HCT116 (cell line): Measurements from ENCODE around the gene CFAP97D1. TPM values are rescaled to one million over a fixed set of nuclear protein-coding genes. Genes with fewer than 3 reads are reported as not detected.

Source experiments
- ATAC-seq: fragments of 200-7000 bp; cut with Tn5 transposase; 2 replicates; pipeline ENCODE4 v1.9.1; 2020; ENCODE audit warnings: mild to moderate bottlenecking, moderate library complexity
- BruUV-seq: library from RNA; stranded (reverse); fragments of 400-500 nt; replicated peaks from 2 replicates; lab custom pipeline; 2021; lab: Mats Ljungman, UMichigan
- CTCF ChIA-PET: fragments of 300-600 bp; sonication (Branson Sonifier 250); formaldehyde crosslinking; loops from one replicate; lab custom pipeline; 2021; ENCODE audit warnings: antibody characterized with exemption; lab: Charles Lee
- POLR2A ChIA-PET: fragments of 300-600, 350-600 bp; sonication (Branson Sonifier 250); formaldehyde crosslinking; loops from one replicate; lab custom pipeline; 2021; ENCODE audit warnings: antibody characterized with exemption; lab: Charles Lee
- RAD21 ChIA-PET, 2 experiments: fragments of 300-600 bp; sonication (Branson Sonifier 250); formaldehyde crosslinking; loops; one replicate each; lab custom pipeline; 2023; ENCODE audit warnings: low total read pairs in 2 of 2; ENCODE audit not compliant: uncharacterized antibody in 2 of 2, unreplicated experiment in 2 of 2, low non-redundant PET in 1 of 2; lab: Charles Lee
- DNase-seq: peaks from one replicate; pipeline ENCODE4 v3.0.0-alpha.2; 2010; ENCODE audit warnings: low read depth, low spot score
- H2AFZ ChIP-seq: fragments of 200-600 bp; shearing (Covaris generic), sonication (generic); 2 replicates; pipeline ENCODE4 v1.6.1; 2017; ENCODE audit warnings: low read depth, mixed run types, mixed read lengths, antibody characterized with exemption, low read length; ENCODE audit not compliant: poor library complexity, severe bottlenecking
- H3K27ac ChIP-seq: 2 replicates; pipeline ENCODE4 v1.5.1; 2012; ENCODE audit warnings: low read depth, low read length
- H3K27me3 ChIP-seq: fragments of 200-600 bp; sonication (generic); 2 replicates; pipeline ENCODE4 v1.6.1; 2016; ENCODE audit warnings: mixed run types, low read length, mixed read lengths; ENCODE audit not compliant: insufficient read depth
- H3K36me3 ChIP-seq, 2 experiments: fragments of 200-500 bp in 1 of 2; fragments of 200-600 bp in 1 of 2; sonication (Bioruptor generic) in 1 of 2; sonication (generic) in 1 of 2; 2 replicates each; pipeline versions ENCODE4 v1.5.1 to v1.6.1; 2014 to 2016; ENCODE audit warnings: low read length in 2 of 2, inconsistent platforms in 1 of 2, mixed read lengths in 1 of 2, mixed run types in 1 of 2; ENCODE audit not compliant: insufficient read depth in 2 of 2, control insufficient read depth in 1 of 2
- H3K4me1 ChIP-seq, 2 experiments: fragments of 200-600 bp in 1 of 2; sonication (generic) in 1 of 2; 2 replicates each; pipeline versions ENCODE4 v1.5.1 to v1.6.1; 2012 to 2017; ENCODE audit warnings: low read length in 2 of 2, inconsistent platforms in 1 of 2, mild to moderate bottlenecking in 1 of 2, mixed read lengths in 1 of 2, mixed run types in 1 of 2, moderate library complexity in 1 of 2; ENCODE audit not compliant: insufficient read depth in 2 of 2, control insufficient read depth in 1 of 2
- H3K4me2 ChIP-seq: fragments of 200-600 bp; sonication (generic); 2 replicates; pipeline ENCODE4 v1.6.1; 2017; ENCODE audit warnings: mixed run types, low read length, mixed read lengths
- H3K4me3 ChIP-seq, 2 experiments: fragments of 200-600 bp in 1 of 2; sonication (generic) in 1 of 2; replicated peaks in 1 of 2; 2 replicates each; pipeline ENCODE4 v1.5.1; 2011 to 2016; ENCODE audit warnings: low read length in 2 of 2, control low read depth in 1 of 2, low read depth in 1 of 2, mild to moderate bottlenecking in 1 of 2, mixed read lengths in 1 of 2, mixed run types in 1 of 2
- H3K79me2 ChIP-seq: fragments of 200-600 bp; sonication (generic); 2 replicates; pipeline ENCODE4 v1.6.1; 2017; ENCODE audit warnings: mild to moderate bottlenecking, mixed run types, low read length, moderate library complexity, mixed read lengths; ENCODE audit not compliant: insufficient read depth
- H3K9ac ChIP-seq: fragments of 200-600 bp; sonication (generic); 2 replicates; pipeline ENCODE4 v1.6.1; 2016; ENCODE audit warnings: low read length, mixed read lengths
- H3K9me2 ChIP-seq: fragments of 200-600 bp; sonication (generic), shearing (Covaris generic); 2 replicates; pipeline ENCODE4 v1.6.1; 2017; ENCODE audit warnings: mixed run types, mild to moderate bottlenecking, moderate library complexity; ENCODE audit not compliant: insufficient read depth
- H3K9me3 ChIP-seq, 2 experiments: fragments of 200-500 bp in 1 of 2; fragments of 200-600 bp in 1 of 2; sonication (Bioruptor generic) in 1 of 2; sonication (generic) in 1 of 2; 2 replicates each; pipeline ENCODE4 v1.6.1; 2014 to 2017; ENCODE audit warnings: low read length in 2 of 2, mixed read lengths in 2 of 2, inconsistent platforms in 1 of 2, low read depth in 1 of 2, mild to moderate bottlenecking in 1 of 2, mixed run types in 1 of 2, moderate library complexity in 1 of 2; ENCODE audit not compliant: control insufficient read depth in 1 of 2, insufficient read depth in 1 of 2
- H4K20me1 ChIP-seq: fragments of 200-600 bp; sonication (generic), shearing (Covaris generic); 2 replicates; pipeline ENCODE4 v1.6.1; 2017; ENCODE audit warnings: mixed run types, mild to moderate bottlenecking, moderate library complexity; ENCODE audit not compliant: insufficient read depth
- CBX3 ChIP-seq: IDR thresholded peaks from 2 replicates; pipeline ENCODE4 v1.6.1; 2012; ENCODE audit warnings: low read depth
- CEBPB ChIP-seq: IDR thresholded peaks from 2 replicates; pipeline ENCODE4 v1.6.1; 2012; ENCODE audit warnings: low read depth
- EGR1 ChIP-seq: IDR thresholded peaks from 2 replicates; pipeline ENCODE4 v1.6.1; 2012; ENCODE audit warnings: low read depth
- ELF1 ChIP-seq: IDR thresholded peaks from 2 replicates; pipeline ENCODE4 v1.6.1; 2012; ENCODE audit warnings: low read depth, borderline replicate concordance
- EZH2phosphoT487 ChIP-seq: fragments of 200-600 bp; IDR thresholded peaks from 2 replicates; pipeline ENCODE4 v1.6.1; 2018; ENCODE audit warnings: antibody characterized with exemption, borderline replicate concordance
- FOSL1 ChIP-seq: IDR thresholded peaks from 2 replicates; pipeline ENCODE4 v1.6.1; 2012; ENCODE audit warnings: low read depth
- JUND ChIP-seq: IDR thresholded peaks from 2 replicates; pipeline ENCODE4 v1.6.1; 2012
- POLR2A ChIP-seq: IDR thresholded peaks from 2 replicates; pipeline ENCODE4 v1.7.0; 2011; ENCODE audit warnings: borderline replicate concordance; ENCODE audit not compliant: insufficient read depth, insufficient read length; ENCODE audit errors: extremely low read depth
- SIN3A ChIP-seq: IDR thresholded peaks from 2 replicates; pipeline ENCODE4 v1.6.1; 2012; ENCODE audit warnings: low read depth
- SP1 ChIP-seq: IDR thresholded peaks from 2 replicates; pipeline ENCODE4 v1.6.1; 2012; ENCODE audit warnings: low read depth
- ZNF274 ChIP-seq: fragments of 200-500 bp; sonication (Bioruptor generic); IDR thresholded peaks from 2 replicates; pipeline ENCODE4 v1.6.1; 2014; ENCODE audit warnings: mild to moderate bottlenecking, low read depth, low read length, inconsistent platforms
- intact Hi-C: fragments of 100-400 bp; cut with micrococcal nuclease; formaldehyde crosslinking; loops from 2 replicates; pipeline ENCODE4 v1.10.0; 2022
- total RNA-seq: library from RNA; stranded (reverse); gene quantifications from one replicate; pipeline ENCODE4 v1.2.1, GENCODE V29; 2021; ENCODE audit not compliant: unreplicated experiment
- TF ChIP-seq, protein P1 (sequence below), 3 experiments: fragments of 200-600 bp in 1 of 3; sonication (generic) in 1 of 3; IDR thresholded peaks in 2 of 3; conservative IDR thresholded peaks in 1 of 3; 2 replicates each; pipeline ENCODE4 v1.5.1; 2012 to 2017; ENCODE audit warnings: low read depth in 2 of 3, low read length in 2 of 3, antibody characterized with exemption in 1 of 3, borderline replicate concordance in 1 of 3, control low read depth in 1 of 3, mild to moderate bottlenecking in 1 of 3, mixed read lengths in 1 of 3, mixed run types in 1 of 3, moderate library complexity in 1 of 3; ENCODE audit not compliant: insufficient read depth in 1 of 3
- TF ChIP-seq, protein P2 (sequence below): IDR thresholded peaks from 2 replicates; pipeline ENCODE4 v1.6.1; 2012; ENCODE audit warnings: low read depth

Gene CFAP97D1
- total RNA-seq, 1 experiment from 2014 or later = 0.15 TPM

DNA sequence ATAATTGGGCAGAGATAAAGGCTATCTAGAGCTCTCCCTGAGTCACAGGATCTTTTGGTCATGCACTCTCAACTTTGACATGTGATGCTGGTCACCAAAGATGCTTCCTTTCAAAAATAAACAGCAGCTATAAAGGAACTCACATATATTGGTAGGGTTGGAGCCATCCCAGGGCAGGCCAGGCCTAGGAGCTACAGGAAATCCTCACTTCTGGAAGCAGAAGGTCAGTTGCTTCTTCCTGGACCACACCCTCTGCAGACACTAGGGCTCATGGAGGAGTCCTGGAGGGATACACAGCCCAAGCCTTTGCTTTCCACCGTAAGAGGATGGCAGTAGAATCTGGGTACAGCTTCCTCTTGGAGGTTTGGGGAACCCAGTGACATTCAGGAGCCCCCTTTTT lies 46.3 kb upstream of the CFAP97D1 start:
- no TSS peak for BruUV-seq
- intact Hi-C loops = no loop called here
- H3K4me3 ChIP-seq = no peak overlapping the region
- no peak overlapping the region for H3K27ac ChIP-seq
- CTCF ChIA-PET = no interaction called here
- DNase-seq = no peak
- no peak for TF ChIP-seq ZNF274
- no peak for TF ChIP-seq EGR1
- no peak for TF ChIP-seq FOSL1
- no peak for TF ChIP-seq POLR2A
- TF ChIP-seq SP1 = no peak
- no peak for TF ChIP-seq CEBPB
- no peak for TF ChIP-seq EZH2phosphoT487
- TF ChIP-seq, protein P1, sequence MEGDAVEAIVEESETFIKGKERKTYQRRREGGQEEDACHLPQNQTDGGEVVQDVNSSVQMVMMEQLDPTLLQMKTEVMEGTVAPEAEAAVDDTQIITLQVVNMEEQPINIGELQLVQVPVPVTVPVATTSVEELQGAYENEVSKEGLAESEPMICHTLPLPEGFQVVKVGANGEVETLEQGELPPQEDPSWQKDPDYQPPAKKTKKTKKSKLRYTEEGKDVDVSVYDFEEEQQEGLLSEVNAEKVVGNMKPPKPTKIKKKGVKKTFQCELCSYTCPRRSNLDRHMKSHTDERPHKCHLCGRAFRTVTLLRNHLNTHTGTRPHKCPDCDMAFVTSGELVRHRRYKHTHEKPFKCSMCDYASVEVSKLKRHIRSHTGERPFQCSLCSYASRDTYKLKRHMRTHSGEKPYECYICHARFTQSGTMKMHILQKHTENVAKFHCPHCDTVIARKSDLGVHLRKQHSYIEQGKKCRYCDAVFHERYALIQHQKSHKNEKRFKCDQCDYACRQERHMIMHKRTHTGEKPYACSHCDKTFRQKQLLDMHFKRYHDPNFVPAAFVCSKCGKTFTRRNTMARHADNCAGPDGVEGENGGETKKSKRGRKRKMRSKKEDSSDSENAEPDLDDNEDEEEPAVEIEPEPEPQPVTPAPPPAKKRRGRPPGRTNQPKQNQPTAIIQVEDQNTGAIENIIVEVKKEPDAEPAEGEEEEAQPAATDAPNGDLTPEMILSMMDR (IDR thresholded peaks at IDR 0.05 in 2 of 3, conservative IDR thresholded peaks at IDR 0.05 in 1 of 3; ENCODE audit: borderline replicate concordance in 1 of 3, insufficient read depth in 1 of 3, low read depth in 2 of 3, low read length in 2 of 3) = no peak
- no peak for TF ChIP-seq CBX3
- no peaks in the 10 kb centered on the region for H4K20me1 ChIP-seq
- H3K27me3 ChIP-seq = no peaks in the 10 kb centered on the region
- no peak overlapping the region for H2AFZ ChIP-seq
- no peaks in the 10 kb centered on the region for H3K36me3 ChIP-seq
- RAD21 ChIA-PET = no interaction called here
- no peaks in the 10 kb centered on the region for H3K9me2 ChIP-seq
- H3K9ac ChIP-seq = no peak overlapping the region
- H3K9me3 ChIP-seq = no peaks in the 10 kb centered on the region; a peak in 2 of 4 replicates
- ATAC-seq = no peak
- POLR2A ChIA-PET = no interaction called here
- peaks cover 0 to 4% of the 10 kb centered on the region in 2 experiments; a peak in 1 of 4 replicates for H3K4me1 ChIP-seq
- H3K79me2 ChIP-seq = no peaks in the 10 kb centered on the region
- H3K4me2 ChIP-seq = no peak overlapping the region

DNA sequence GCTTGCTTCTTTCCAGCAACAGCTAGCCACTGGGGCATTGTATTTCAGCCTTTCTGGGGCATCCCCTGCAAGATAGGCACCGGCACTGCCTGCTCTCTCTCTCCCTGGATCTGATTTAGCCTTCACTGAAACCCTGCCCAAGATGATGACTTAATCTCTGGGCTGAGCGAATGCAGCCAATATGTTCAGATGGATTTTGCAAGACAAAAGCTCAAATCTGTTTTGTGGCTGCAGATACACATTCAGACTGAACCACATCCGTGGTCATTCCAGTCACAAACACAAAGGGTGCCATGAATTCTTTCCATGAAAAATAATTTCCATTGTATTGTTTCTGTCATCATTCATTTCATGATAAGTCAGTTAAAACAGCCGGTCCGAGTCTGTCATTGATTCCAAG lies 45.9 kb upstream of the CFAP97D1 start:
- H3K4me1 ChIP-seq = peaks cover 0 to 4% of the 10 kb centered on the region in 2 experiments; a peak in 1 of 4 replicates
- BruUV-seq = no TSS peak
- H3K9ac ChIP-seq = no peak overlapping the region
- H3K9me2 ChIP-seq = no peaks in the 10 kb centered on the region
- ChIA-PET RAD21 (no interaction called here), CTCF (no interaction called here), POLR2A (no interaction called here)
- H3K36me3 ChIP-seq = no peaks in the 10 kb centered on the region
- no peak overlapping the region for H3K4me2 ChIP-seq
- no peak overlapping the region for H2AFZ ChIP-seq
- no peak overlapping the region for H3K4me3 ChIP-seq
- no peak for ATAC-seq
- no peak overlapping the region for H3K27ac ChIP-seq
- intact Hi-C loops = no loop called here
- no peaks in the 10 kb centered on the region; a peak in 2 of 4 replicates for H3K9me3 ChIP-seq
- no peak for DNase-seq
- no peaks in the 10 kb centered on the region for H4K20me1 ChIP-seq
- H3K79me2 ChIP-seq = no peaks in the 10 kb centered on the region
- H3K27me3 ChIP-seq = no peaks in the 10 kb centered on the region
- TF ChIP-seq SP1 (no peak), POLR2A (no peak), ELF1 (no peak), EGR1 (no peak), CEBPB (no peak), JUND (no peak), ZNF274 (no peak), SIN3A (no peak)
- TF ChIP-seq, protein P1 (IDR thresholded peaks at IDR 0.05 in 2 of 3, conservative IDR thresholded peaks at IDR 0.05 in 1 of 3; ENCODE audit: borderline replicate concordance in 1 of 3, insufficient read depth in 1 of 3, low read depth in 2 of 3, low read length in 2 of 3) = no peak
- TF ChIP-seq, protein P2, sequence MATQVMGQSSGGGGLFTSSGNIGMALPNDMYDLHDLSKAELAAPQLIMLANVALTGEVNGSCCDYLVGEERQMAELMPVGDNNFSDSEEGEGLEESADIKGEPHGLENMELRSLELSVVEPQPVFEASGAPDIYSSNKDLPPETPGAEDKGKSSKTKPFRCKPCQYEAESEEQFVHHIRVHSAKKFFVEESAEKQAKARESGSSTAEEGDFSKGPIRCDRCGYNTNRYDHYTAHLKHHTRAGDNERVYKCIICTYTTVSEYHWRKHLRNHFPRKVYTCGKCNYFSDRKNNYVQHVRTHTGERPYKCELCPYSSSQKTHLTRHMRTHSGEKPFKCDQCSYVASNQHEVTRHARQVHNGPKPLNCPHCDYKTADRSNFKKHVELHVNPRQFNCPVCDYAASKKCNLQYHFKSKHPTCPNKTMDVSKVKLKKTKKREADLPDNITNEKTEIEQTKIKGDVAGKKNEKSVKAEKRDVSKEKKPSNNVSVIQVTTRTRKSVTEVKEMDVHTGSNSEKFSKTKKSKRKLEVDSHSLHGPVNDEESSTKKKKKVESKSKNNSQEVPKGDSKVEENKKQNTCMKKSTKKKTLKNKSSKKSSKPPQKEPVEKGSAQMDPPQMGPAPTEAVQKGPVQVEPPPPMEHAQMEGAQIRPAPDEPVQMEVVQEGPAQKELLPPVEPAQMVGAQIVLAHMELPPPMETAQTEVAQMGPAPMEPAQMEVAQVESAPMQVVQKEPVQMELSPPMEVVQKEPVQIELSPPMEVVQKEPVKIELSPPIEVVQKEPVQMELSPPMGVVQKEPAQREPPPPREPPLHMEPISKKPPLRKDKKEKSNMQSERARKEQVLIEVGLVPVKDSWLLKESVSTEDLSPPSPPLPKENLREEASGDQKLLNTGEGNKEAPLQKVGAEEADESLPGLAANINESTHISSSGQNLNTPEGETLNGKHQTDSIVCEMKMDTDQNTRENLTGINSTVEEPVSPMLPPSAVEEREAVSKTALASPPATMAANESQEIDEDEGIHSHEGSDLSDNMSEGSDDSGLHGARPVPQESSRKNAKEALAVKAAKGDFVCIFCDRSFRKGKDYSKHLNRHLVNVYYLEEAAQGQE = no peak
